Measurements from ENCODE around the gene FXYD6. TPM values are rescaled to one million over a fixed set of nuclear protein-coding genes. Genes with fewer than 3 reads are reported as not detected.

The FXYD6 gene
- total RNA-seq, 2 experiments from 2014 or later, result not detected

GRCh38 chr11:117901601-117902000 lies 25.1 kb upstream of the FXYD6 start:
- H3K4me1 ChIP-seq (ENCODE audit: insufficient read depth, low read length, poor library complexity, severe bottlenecking), result no peaks in the 10 kb centered on the region
- H3K9me3 ChIP-seq (ENCODE audit: low read length), result no peaks in the 10 kb centered on the region
- no peak for DNase-seq (ENCODE audit: low spot score)
- H3K36me3 ChIP-seq (ENCODE audit: insufficient read depth, low read length), result no peaks in the 10 kb centered on the region
- no peak for TF ChIP-seq EZH2phosphoT487 (IDR thresholded peaks at IDR 0.05; ENCODE audit: borderline replicate concordance, low read depth, low read length)
- no peak for TF ChIP-seq CTCF (conservative IDR thresholded peaks at IDR 0.05; ENCODE audit: low read length)
- H3K4me3 ChIP-seq (ENCODE audit: low read depth, low read length, poor library complexity, severe bottlenecking), result no peak overlapping the region
- ChIA-PET CTCF (ENCODE audit: unreplicated experiment) (no interaction called here), POLR2A (no interaction called here)
- H3K9me2 ChIP-seq (ENCODE audit: insufficient read depth, low read length), result no peaks in the 10 kb centered on the region
- no peak overlapping the region for H3K27ac ChIP-seq (ENCODE audit: low read depth, low read length, poor library complexity, severe bottlenecking)
- no peaks in the 10 kb centered on the region for H4K20me1 ChIP-seq (ENCODE audit: insufficient read depth, low read length)
- H2AFZ ChIP-seq (ENCODE audit: low read length), result no peak overlapping the region
- no TSS peak for BruUV-seq (replicated peaks)
- no peak overlapping the region for H3K4me2 ChIP-seq (ENCODE audit: low read length)
- H3K79me2 ChIP-seq (ENCODE audit: insufficient read depth, low read depth, low read length), result no peaks in the 10 kb centered on the region
- intact Hi-C loops (cut with micrococcal nuclease; ENCODE audit: unreplicated experiment), result no loop called here

GRCh38 chr11:117900720-117901440 lies 24.4 kb upstream of the FXYD6 start:
- CTCF ChIA-PET (ENCODE audit: unreplicated experiment), result no interaction called here
- Histone ChIP-seq H3K9me3 (ENCODE audit: low read length) (no peaks in the 10 kb centered on the region), H3K36me3 (ENCODE audit: insufficient read depth, low read length) (no peaks in the 10 kb centered on the region), H3K79me2 (ENCODE audit: insufficient read depth, low read depth, low read length) (no peaks in the 10 kb centered on the region), H2AFZ (ENCODE audit: low read length) (no peak overlapping the region), H3K4me2 (ENCODE audit: low read length) (no peak overlapping the region), H3K27ac (ENCODE audit: low read depth, low read length, poor library complexity, severe bottlenecking) (no peak overlapping the region), H3K4me1 (ENCODE audit: insufficient read depth, low read length, poor library complexity, severe bottlenecking) (no peaks in the 10 kb centered on the region), H3K9me2 (ENCODE audit: insufficient read depth, low read length) (no peaks in the 10 kb centered on the region), H4K20me1 (ENCODE audit: insufficient read depth, low read length) (no peaks in the 10 kb centered on the region), H3K4me3 (ENCODE audit: low read depth, low read length, poor library complexity, severe bottlenecking) (no peak overlapping the region)
- no TSS peak for BruUV-seq (replicated peaks)
- intact Hi-C loops (cut with micrococcal nuclease; ENCODE audit: unreplicated experiment), result no loop called here
- POLR2A ChIA-PET, result interaction anchor here (0.6 to 1.2 kb wide), 3 partner anchors 9 to 1496 kb away, joined by 3 to 5 read pairs (median 4); no protein-coding TSS in a partner anchor
- no peak for DNase-seq (ENCODE audit: low spot score)
- TF ChIP-seq CTCF (conservative IDR thresholded peaks at IDR 0.05; ENCODE audit: low read length) (no peak), EZH2phosphoT487 (IDR thresholded peaks at IDR 0.05; ENCODE audit: borderline replicate concordance, low read depth, low read length) (no peak)

GRCh38 chr11:117900121-117900648 lies 23.7 kb upstream of the FXYD6 start:
- intact Hi-C loops (cut with micrococcal nuclease; ENCODE audit: unreplicated experiment), result no loop called here
- ChIA-PET POLR2A (interaction anchor here (0.6 to 1.2 kb wide), 3 partner anchors 8 to 1497 kb away, joined by 3 to 5 read pairs (median 4); no protein-coding TSS in a partner anchor), CTCF (ENCODE audit: unreplicated experiment) (no interaction called here)
- Histone ChIP-seq H3K9me3 (ENCODE audit: low read length) (no peaks in the 10 kb centered on the region), H3K4me3 (ENCODE audit: low read depth, low read length, poor library complexity, severe bottlenecking) (no peak overlapping the region), H2AFZ (ENCODE audit: low read length) (no peak overlapping the region), H3K4me2 (ENCODE audit: low read length) (no peak overlapping the region), H3K4me1 (ENCODE audit: insufficient read depth, low read length, poor library complexity, severe bottlenecking) (no peaks in the 10 kb centered on the region), H3K9me2 (ENCODE audit: insufficient read depth, low read length) (no peaks in the 10 kb centered on the region), H3K79me2 (ENCODE audit: insufficient read depth, low read depth, low read length) (no peaks in the 10 kb centered on the region), H3K27ac (ENCODE audit: low read depth, low read length, poor library complexity, severe bottlenecking) (no peak overlapping the region), H4K20me1 (ENCODE audit: insufficient read depth, low read length) (no peaks in the 10 kb centered on the region), H3K36me3 (ENCODE audit: insufficient read depth, low read length) (no peaks in the 10 kb centered on the region)
- DNase-seq (ENCODE audit: low spot score), result no peak
- no peak for TF ChIP-seq EZH2phosphoT487 (IDR thresholded peaks at IDR 0.05; ENCODE audit: borderline replicate concordance, low read depth, low read length)
- no peak for TF ChIP-seq CTCF (conservative IDR thresholded peaks at IDR 0.05; ENCODE audit: low read length)
- no TSS peak for BruUV-seq (replicated peaks)

All from OCI-LY7 (cell line).